Endothelial cell of umbilical vein (primary cell): ENCODE measurements around the gene CACNA1C. TPM values are rescaled to one million over a fixed set of nuclear protein-coding genes. Genes with fewer than 3 reads are reported as not detected.

ENCODE experiments used
- BruUV-seq: library from RNA; stranded (reverse); fragments of 400-500 nt; replicated peaks from 2 replicates; lab custom pipeline; 2021; lab: Mats Ljungman, UMichigan
- CTCF ChIA-PET: fragments of 300-600, 350-600 bp; sonication (Branson Sonifier 250); formaldehyde crosslinking; loops from one replicate; lab custom pipeline; 2021; ENCODE audit warnings: antibody characterized with exemption, inconsistent platforms; lab: Charles Lee
- POLR2A ChIA-PET: fragments of 300-600, 350-600 bp; sonication (Branson Sonifier 250); formaldehyde crosslinking; loops from one replicate; lab custom pipeline; 2021; ENCODE audit warnings: antibody characterized with exemption, inconsistent platforms; lab: Charles Lee
- DNase-seq: peaks from one replicate; pipeline ENCODE4 v3.0.0-alpha.2; 2011; ENCODE audit warnings: low read depth, low spot score
- FAIRE-seq: peaks from 2 replicates; lab custom pipeline; 2011; peaks lifted over from hg19 to GRCh38; lab: Jason Lieb, UNC
- H2AFZ ChIP-seq: 2 replicates; pipeline ENCODE4 v1.6.0; 2012; ENCODE audit warnings: low read depth, low read length, control low read depth, inconsistent platforms
- H3K27ac ChIP-seq: 2 replicates; pipeline ENCODE4 v1.5.1; 2011; ENCODE audit warnings: low read depth, mild to moderate bottlenecking, control low read depth, low read length, moderate library complexity; ENCODE audit not compliant: insufficient read depth
- H3K27me3 ChIP-seq, 2 experiments: 2 replicates each; pipeline versions ENCODE4 v1.6.0 to v1.6.1; 2011; ENCODE audit warnings: low read length in 2 of 2, mixed read lengths in 1 of 2; ENCODE audit not compliant: control insufficient read depth in 2 of 2, insufficient read depth in 2 of 2
- H3K36me3 ChIP-seq, 2 experiments: 2 replicates in 1 of 2; 3 replicates in 1 of 2; pipeline ENCODE4 v1.5.1; 2011; ENCODE audit warnings: low read length in 2 of 2, mild to moderate bottlenecking in 1 of 2, moderate library complexity in 1 of 2; ENCODE audit not compliant: control insufficient read depth in 2 of 2, insufficient read depth in 2 of 2; ENCODE audit errors: extremely low read depth in 1 of 2
- H3K4me1 ChIP-seq: 3 replicates; pipeline ENCODE4 v1.5.1; 2011; ENCODE audit warnings: mild to moderate bottlenecking, low read length; ENCODE audit not compliant: control insufficient read depth, insufficient read depth; ENCODE audit errors: extremely low read depth
- H3K4me2 ChIP-seq: 2 replicates; pipeline ENCODE4 v1.6.1; 2011; ENCODE audit warnings: low read length, control low read depth, mixed read lengths; ENCODE audit not compliant: insufficient read depth
- H3K4me3 ChIP-seq, 3 experiments: fragments of 200-600 bp in 1 of 3; sonication (generic), shearing (Covaris generic) in 1 of 3; replicated peaks in 1 of 3; 2 replicates each; pipeline ENCODE4 v1.5.1; 2011 to 2016; ENCODE audit warnings: control low read depth in 3 of 3, low read length in 3 of 3, mild to moderate bottlenecking in 2 of 3, inconsistent platforms in 1 of 3, low read depth in 1 of 3, moderate library complexity in 1 of 3; ENCODE audit not compliant: insufficient read depth in 1 of 3
- H3K79me2 ChIP-seq: 2 replicates; pipeline ENCODE4 v1.6.0; 2012; ENCODE audit warnings: low read length, inconsistent platforms; ENCODE audit not compliant: control insufficient read depth, insufficient read depth
- H3K9ac ChIP-seq: replicated peaks from 2 replicates; pipeline ENCODE3; 2011; ENCODE audit warnings: low read length, control low read depth; ENCODE audit not compliant: insufficient read depth; ENCODE audit errors: extremely low read depth
- H3K9me1 ChIP-seq: replicated peaks from 3 replicates; pipeline ENCODE4 v1.6.0; 2011; ENCODE audit warnings: mild to moderate bottlenecking, low read length; ENCODE audit not compliant: control insufficient read depth, insufficient read depth; ENCODE audit errors: extremely low read depth
- H3K9me3 ChIP-seq: replicated peaks from 2 replicates; pipeline ENCODE4 v1.5.1; 2012; ENCODE audit warnings: low read length, inconsistent platforms; ENCODE audit not compliant: control insufficient read depth, insufficient read depth
- H4K20me1 ChIP-seq: replicated peaks from 2 replicates; pipeline ENCODE3; 2011; ENCODE audit warnings: mild to moderate bottlenecking, low read length; ENCODE audit not compliant: control insufficient read depth, insufficient read depth; ENCODE audit errors: extremely low read depth
- EZH2 ChIP-seq: IDR thresholded peaks from 2 replicates; pipeline ENCODE4 v1.6.1; 2012; ENCODE audit warnings: borderline replicate concordance, low read depth, mild to moderate bottlenecking, moderate library complexity, low read length, inconsistent platforms; ENCODE audit not compliant: severe bottlenecking
- FOS ChIP-seq: IDR thresholded peaks from 2 replicates; pipeline ENCODE4 v1.6.1; 2011; ENCODE audit warnings: mild to moderate bottlenecking, low read length, moderate library complexity, borderline replicate concordance; ENCODE audit not compliant: insufficient read depth
- GATA2 ChIP-seq: IDR thresholded peaks from 2 replicates; pipeline ENCODE4 v1.7.0; 2011; ENCODE audit warnings: low read depth, mild to moderate bottlenecking, moderate library complexity, mixed read lengths, low read length; ENCODE audit not compliant: insufficient read length, insufficient read depth
- JUN ChIP-seq: IDR thresholded peaks from 2 replicates; pipeline ENCODE4 v1.6.1; 2011; ENCODE audit warnings: borderline replicate concordance, low read depth; ENCODE audit not compliant: insufficient read length, insufficient read depth
- MYC ChIP-seq: IDR thresholded peaks from one replicate; pipeline ENCODE4 v1.6.1; 2011; ENCODE audit warnings: mild to moderate bottlenecking, low read depth, low read length
- POLR2A ChIP-seq: IDR thresholded peaks from 2 replicates; pipeline ENCODE4 v1.6.1; 2012; ENCODE audit warnings: low read depth, mild to moderate bottlenecking, control low read depth, low read length
- POLR2AphosphoS5 ChIP-seq: IDR thresholded peaks from 2 replicates; pipeline ENCODE4 v1.6.1; 2012; ENCODE audit warnings: low read depth, mild to moderate bottlenecking, control low read depth, low read length, moderate library complexity; ENCODE audit not compliant: insufficient read depth
- dilution Hi-C: fragments of 300-500 bp; cut with MboI; formaldehyde crosslinking; loops from one replicate; pipeline ENCODE4 v1.15.0; 2019; ENCODE audit warnings: low sequenced_read_pairs; ENCODE audit not compliant: extremely low pct_ligation_motif_present
- intact Hi-C: fragments of 100-400 bp; cut with micrococcal nuclease; formaldehyde crosslinking; loops from one replicate; pipeline ENCODE4 v1.10.0; 2022
- polyA plus RNA-seq, 4 experiments: library from polyadenylated mRNA; depleted of rRNA in 3 of 4; stranded (reverse) in 3 of 4; unstranded in 1 of 4; fragments of >200 nt; gene quantifications; 2 replicates each; pipeline versions ENCODE4 v1.2.1 to v1.2.3, GENCODE V29; 2011 to 2012; ENCODE audit warnings: missing spikeins in 1 of 4
- total RNA-seq: library from RNA; stranded (reverse); gene quantifications from 2 replicates; pipeline ENCODE4 v1.2.3, GENCODE V29; 2021
- TF ChIP-seq, protein P1 (sequence below): IDR thresholded peaks from 2 replicates; pipeline ENCODE4 v1.6.1; 2011; ENCODE audit not compliant: insufficient read depth, insufficient read length
- TF ChIP-seq, protein P2 (sequence below), 2 donors: IDR thresholded peaks; 1 replicate in 1 of 2; 2 replicates in 1 of 2; pipeline ENCODE4 v1.5.1; 2011; ENCODE audit warnings: low read length in 2 of 2, mild to moderate bottlenecking in 2 of 2, moderate library complexity in 2 of 2, control low read depth in 1 of 2, inconsistent platforms in 1 of 2, low read depth in 1 of 2; ENCODE audit not compliant: insufficient read depth in 1 of 2; ENCODE audit errors: extremely low read depth in 1 of 2

Gene CACNA1C
- total and polyA plus RNA-seq, 2 donors (not counting 3 experiments of a cell fraction or from before 2014, with no cell fraction given), result not detected

DNA sequence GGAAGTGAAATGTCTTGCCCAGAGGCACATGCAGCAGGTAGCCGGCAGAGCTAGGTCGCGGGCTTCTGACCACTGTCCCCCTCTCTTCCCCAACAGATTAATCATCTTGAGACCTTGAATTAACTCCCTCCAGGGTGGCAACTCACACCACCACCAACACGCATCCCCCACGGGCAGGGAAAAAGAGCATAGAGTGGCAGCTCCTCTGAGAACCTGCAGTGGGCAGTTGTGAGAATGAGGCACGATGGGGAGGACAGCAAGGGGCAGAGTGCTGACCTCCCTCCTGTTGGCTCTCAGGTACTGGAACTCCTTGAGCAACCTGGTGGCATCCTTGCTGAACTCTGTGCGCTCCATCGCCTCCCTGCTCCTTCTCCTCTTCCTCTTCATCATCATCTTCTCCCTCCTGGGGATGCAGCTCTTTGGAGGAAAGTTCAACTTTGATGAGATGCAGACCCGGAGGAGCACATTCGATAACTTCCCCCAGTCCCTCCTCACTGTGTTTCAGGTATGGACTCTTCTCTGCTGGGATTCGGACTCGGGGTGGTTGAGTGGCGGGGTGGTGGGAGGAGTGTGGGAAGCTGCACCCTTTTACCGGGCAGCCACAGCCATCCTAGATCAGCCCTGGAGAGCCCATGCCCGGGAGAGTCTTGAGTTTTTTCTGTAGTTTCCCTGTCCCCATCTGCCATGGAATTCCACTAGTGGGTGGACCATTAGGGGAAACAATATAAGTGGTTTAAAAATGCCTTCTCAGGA is 528.7 kb downstream of the CACNA1C start:
- Histone ChIP-seq H3K9me3 (no peaks in the 10 kb centered on the region), H3K27ac (no peak overlapping the region), H3K36me3 (no peaks in the 10 kb centered on the region), H3K79me2 (no peaks in the 10 kb centered on the region), H2AFZ (no peak overlapping the region), H3K4me1 (no peaks in the 10 kb centered on the region), H4K20me1 (no peaks in the 10 kb centered on the region), H3K4me2 (no peak overlapping the region), H3K4me3 (no peak overlapping the region), H3K9me1 (no peaks in the 10 kb centered on the region), H3K9ac (no peak overlapping the region), H3K27me3 (peaks cover 3 to 6% of the 10 kb centered on the region in 2 experiments)
- dilution Hi-C loops (no loop called here), intact Hi-C loops (loop anchor here (2.0 to 10.0 kb wide), 5 partner anchors 63 to 949 kb away; no protein-coding TSS in a partner anchor)
- TF ChIP-seq GATA2 (no peak), POLR2AphosphoS5 (no peak), MYC (no peak), FOS (no peak), EZH2 (no peak), JUN (no peak), POLR2A (no peak)
- TF ChIP-seq, protein P1, sequence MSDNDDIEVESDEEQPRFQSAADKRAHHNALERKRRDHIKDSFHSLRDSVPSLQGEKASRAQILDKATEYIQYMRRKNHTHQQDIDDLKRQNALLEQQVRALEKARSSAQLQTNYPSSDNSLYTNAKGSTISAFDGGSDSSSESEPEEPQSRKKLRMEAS, result no peak
- TF ChIP-seq, protein P2, sequence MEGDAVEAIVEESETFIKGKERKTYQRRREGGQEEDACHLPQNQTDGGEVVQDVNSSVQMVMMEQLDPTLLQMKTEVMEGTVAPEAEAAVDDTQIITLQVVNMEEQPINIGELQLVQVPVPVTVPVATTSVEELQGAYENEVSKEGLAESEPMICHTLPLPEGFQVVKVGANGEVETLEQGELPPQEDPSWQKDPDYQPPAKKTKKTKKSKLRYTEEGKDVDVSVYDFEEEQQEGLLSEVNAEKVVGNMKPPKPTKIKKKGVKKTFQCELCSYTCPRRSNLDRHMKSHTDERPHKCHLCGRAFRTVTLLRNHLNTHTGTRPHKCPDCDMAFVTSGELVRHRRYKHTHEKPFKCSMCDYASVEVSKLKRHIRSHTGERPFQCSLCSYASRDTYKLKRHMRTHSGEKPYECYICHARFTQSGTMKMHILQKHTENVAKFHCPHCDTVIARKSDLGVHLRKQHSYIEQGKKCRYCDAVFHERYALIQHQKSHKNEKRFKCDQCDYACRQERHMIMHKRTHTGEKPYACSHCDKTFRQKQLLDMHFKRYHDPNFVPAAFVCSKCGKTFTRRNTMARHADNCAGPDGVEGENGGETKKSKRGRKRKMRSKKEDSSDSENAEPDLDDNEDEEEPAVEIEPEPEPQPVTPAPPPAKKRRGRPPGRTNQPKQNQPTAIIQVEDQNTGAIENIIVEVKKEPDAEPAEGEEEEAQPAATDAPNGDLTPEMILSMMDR (IDR thresholded peaks at IDR 0.05; ENCODE audit: extremely low read depth in 1 of 2, insufficient read depth in 1 of 2, low read depth in 1 of 2, low read length in 2 of 2), result no peak
- BruUV-seq, result no TSS peak
- DNase-seq (no peak), FAIRE-seq (no peak)
- ChIA-PET POLR2A (no interaction called here), CTCF (interaction anchor here (1.0 to 4.0 kb wide), 6 partner anchors 10 to 642 kb away, joined by 3 to 18 read pairs (median 6); no protein-coding TSS in a partner anchor)
